MCF 10A (cell line): ENCODE data around the gene SH3GL3. TPM values are rescaled to one million over a fixed set of nuclear protein-coding genes. Genes with fewer than 3 reads are reported as not detected.

Experiments used
- BruUV-seq: library from RNA; stranded (reverse); fragments of 400-500 nt; replicated peaks from 2 replicates; lab custom pipeline; 2021; lab: Mats Ljungman, UMichigan
- CTCF ChIA-PET: fragments of 300-600 bp; sonication (Branson Sonifier 250); formaldehyde crosslinking; extraction: SDS; loops from one replicate; lab custom pipeline; 2021; ENCODE audit warnings: antibody characterized with exemption, inconsistent platforms; lab: Yijun Ruan, JAX
- POLR2A ChIA-PET: fragments of 300-600, 350-650 bp; sonication (Branson Sonifier 250); formaldehyde crosslinking; extraction: SDS; loops from one replicate; lab custom pipeline; 2020; ENCODE audit warnings: antibody characterized with exemption, inconsistent platforms; lab: Yijun Ruan, JAX
- DNase-seq: peaks from one replicate; pipeline ENCODE4 v3.0.0-alpha.2; 2018; ENCODE audit not compliant: unreplicated experiment
- H3K27ac Mint-ChIP-seq: one replicate; pipeline ENCODE4 v1.8.0; 2022; ENCODE audit warnings: mild to moderate bottlenecking, low read depth, mixed read lengths; ENCODE audit not compliant: unreplicated experiment
- H3K27me3 Mint-ChIP-seq: one replicate; pipeline ENCODE4 v1.8.0; 2022; ENCODE audit warnings: mixed read lengths; ENCODE audit not compliant: insufficient read depth, unreplicated experiment
- H3K36me3 Mint-ChIP-seq: one replicate; pipeline ENCODE4 v1.8.0; 2022; ENCODE audit warnings: mild to moderate bottlenecking, moderate library complexity, mixed read lengths; ENCODE audit not compliant: insufficient read depth, unreplicated experiment
- H3K4me1 Mint-ChIP-seq: one replicate; pipeline ENCODE4 v1.8.0; 2022; ENCODE audit warnings: mixed read lengths; ENCODE audit not compliant: insufficient read depth, unreplicated experiment
- H3K4me3 Mint-ChIP-seq: one replicate; pipeline ENCODE4 v1.8.0; 2022; ENCODE audit warnings: mild to moderate bottlenecking, moderate library complexity, mixed read lengths; ENCODE audit not compliant: unreplicated experiment
- H3K9me3 Mint-ChIP-seq: one replicate; pipeline ENCODE4 v1.8.0; 2022; ENCODE audit warnings: mixed read lengths; ENCODE audit not compliant: unreplicated experiment
- intact Hi-C: fragments of 100-400 bp; cut with micrococcal nuclease; formaldehyde crosslinking; loops from 2 replicates; pipeline ENCODE4 v1.14.1; 2022
- total RNA-seq: library from RNA; stranded (reverse); gene quantifications from 2 replicates; pipeline ENCODE4 v1.2.3, GENCODE V29; 2022
- TF ChIP-seq, protein P1 (sequence below): fragments of 200-600 bp; IDR thresholded peaks from one replicate; pipeline ENCODE4 v1.8.0; 2022; ENCODE audit warnings: antibody characterized with exemption, mild to moderate bottlenecking; ENCODE audit not compliant: unreplicated experiment

The SH3GL3 gene
- total RNA-seq, 1 experiment from 2014 or later = 0.19 TPM

- CTCF ChIA-PET = interaction anchor here (1.0 to 1.2 kb wide), 2 partner anchors 9 to 520 kb away, joined by 3 to 4 read pairs; no protein-coding TSS in a partner anchor
These were observed 68.0 kb downstream of the SH3GL3 start for GRCh38 chr15:83515164-83515563.

DNA sequence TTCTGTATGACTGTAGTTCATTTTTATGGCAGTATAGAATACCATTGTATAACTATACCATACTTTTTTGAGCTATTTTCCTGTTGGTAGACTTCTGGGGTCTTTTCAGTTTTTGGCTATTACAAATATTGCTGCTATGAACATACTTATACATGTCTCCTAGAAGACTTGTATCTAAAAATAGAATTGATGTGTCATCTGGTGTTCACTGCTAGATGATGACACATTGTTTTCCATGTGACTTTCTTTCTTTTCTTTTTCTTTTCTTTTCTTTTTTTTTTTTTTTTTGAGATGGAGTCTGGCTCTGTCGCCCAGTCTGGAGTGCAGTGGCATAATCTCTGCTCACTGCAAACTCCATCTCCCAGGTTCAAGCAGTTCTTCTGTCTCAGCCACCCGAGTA, 69.8 kb downstream of the SH3GL3 start:
- TF ChIP-seq, protein P1, sequence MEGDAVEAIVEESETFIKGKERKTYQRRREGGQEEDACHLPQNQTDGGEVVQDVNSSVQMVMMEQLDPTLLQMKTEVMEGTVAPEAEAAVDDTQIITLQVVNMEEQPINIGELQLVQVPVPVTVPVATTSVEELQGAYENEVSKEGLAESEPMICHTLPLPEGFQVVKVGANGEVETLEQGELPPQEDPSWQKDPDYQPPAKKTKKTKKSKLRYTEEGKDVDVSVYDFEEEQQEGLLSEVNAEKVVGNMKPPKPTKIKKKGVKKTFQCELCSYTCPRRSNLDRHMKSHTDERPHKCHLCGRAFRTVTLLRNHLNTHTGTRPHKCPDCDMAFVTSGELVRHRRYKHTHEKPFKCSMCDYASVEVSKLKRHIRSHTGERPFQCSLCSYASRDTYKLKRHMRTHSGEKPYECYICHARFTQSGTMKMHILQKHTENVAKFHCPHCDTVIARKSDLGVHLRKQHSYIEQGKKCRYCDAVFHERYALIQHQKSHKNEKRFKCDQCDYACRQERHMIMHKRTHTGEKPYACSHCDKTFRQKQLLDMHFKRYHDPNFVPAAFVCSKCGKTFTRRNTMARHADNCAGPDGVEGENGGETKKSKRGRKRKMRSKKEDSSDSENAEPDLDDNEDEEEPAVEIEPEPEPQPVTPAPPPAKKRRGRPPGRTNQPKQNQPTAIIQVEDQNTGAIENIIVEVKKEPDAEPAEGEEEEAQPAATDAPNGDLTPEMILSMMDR = no peak
- ChIA-PET CTCF (no interaction called here), POLR2A (interaction anchor here (1.0 kb wide), 1 partner anchor 54 kb away, joined by 3 read pairs; no protein-coding TSS in a partner anchor)
- no peak overlapping the region for H3K27ac Mint-ChIP-seq
- H3K36me3 Mint-ChIP-seq = peaks cover 6% of the 10 kb centered on the region
- no TSS peak for BruUV-seq
- H3K27me3 Mint-ChIP-seq = peaks cover 53% of the 10 kb centered on the region
- DNase-seq = peak; percentile 9
- no peaks in the 10 kb centered on the region for H3K4me1 Mint-ChIP-seq
- no peak overlapping the region for H3K4me3 Mint-ChIP-seq
- intact Hi-C loops = no loop called here
- no peaks in the 10 kb centered on the region for H3K9me3 Mint-ChIP-seq

More at GRCh38 chr15:83515164-83515563, 68.0 kb downstream of the SH3GL3 start:
- H3K4me1 Mint-ChIP-seq = no peaks in the 10 kb centered on the region
- peaks cover 35% of the 10 kb centered on the region for H3K27me3 Mint-ChIP-seq
- DNase-seq = no peak
- peaks cover 6% of the 10 kb centered on the region for H3K36me3 Mint-ChIP-seq
- POLR2A ChIA-PET = no interaction called here
- no TSS peak for BruUV-seq
- TF ChIP-seq, protein P1 = no peak
- intact Hi-C loops = no loop called here
- no peak overlapping the region for H3K27ac Mint-ChIP-seq
- no peaks in the 10 kb centered on the region for H3K9me3 Mint-ChIP-seq
- H3K4me3 Mint-ChIP-seq = no peak overlapping the region

GRCh38 chr15:83526319-83526718, 79.2 kb downstream of the SH3GL3 start:
- H3K27me3 Mint-ChIP-seq = peaks cover 47% of the 10 kb centered on the region
- CTCF ChIA-PET = no interaction called here
- no peak for DNase-seq
- no peaks in the 10 kb centered on the region for H3K36me3 Mint-ChIP-seq
- intact Hi-C loops = no loop called here
- H3K4me3 Mint-ChIP-seq = no peak overlapping the region
- TF ChIP-seq, protein P1 = no peak
- POLR2A ChIA-PET = no interaction called here
- peaks cover 8% of the 10 kb centered on the region for H3K9me3 Mint-ChIP-seq
- BruUV-seq = no TSS peak
- no peak overlapping the region for H3K27ac Mint-ChIP-seq
- no peaks in the 10 kb centered on the region for H3K4me1 Mint-ChIP-seq

DNA sequence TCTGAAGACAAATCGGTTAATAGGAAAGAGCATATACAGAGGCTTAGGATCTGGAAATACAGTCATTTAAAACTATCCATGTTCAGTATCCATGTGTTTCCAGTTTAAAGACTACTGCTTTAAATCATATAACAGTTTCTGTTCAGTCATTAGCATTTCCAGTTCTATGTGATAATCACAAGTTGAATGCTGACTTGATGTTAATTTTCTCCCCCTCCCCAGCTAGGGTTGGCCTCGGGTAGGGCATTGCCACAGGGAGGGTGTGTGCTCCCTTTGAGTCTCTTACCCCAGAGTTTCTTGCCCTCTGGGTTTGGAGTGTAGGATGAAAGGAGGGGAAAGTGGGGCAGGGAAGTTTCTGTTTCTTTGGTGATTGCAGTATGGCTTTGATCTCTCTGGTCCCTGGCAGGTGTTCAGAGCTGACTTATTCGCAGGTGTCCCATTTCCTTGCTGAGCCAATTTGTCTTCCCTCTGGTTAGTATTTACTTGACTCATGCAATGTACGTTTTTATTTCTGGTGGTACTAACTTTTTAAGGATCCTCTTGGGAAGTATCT, 86.3 kb downstream of the SH3GL3 start:
- Mint-ChIP-seq H3K4me3 (no peak overlapping the region), H3K36me3 (no peaks in the 10 kb centered on the region), H3K27me3 (no peaks in the 10 kb centered on the region), H3K4me1 (no peaks in the 10 kb centered on the region), H3K9me3 (peaks cover under 1% of the 10 kb centered on the region), H3K27ac (no peak overlapping the region)
- intact Hi-C loops = no loop called here
- no peak for DNase-seq
- no TSS peak for BruUV-seq
- ChIA-PET CTCF (interaction anchor here (1.2 to 1.3 kb wide), 2 partner anchors 9 to 95 kb away, joined by 3 to 4 read pairs; no protein-coding TSS in a partner anchor), POLR2A (no interaction called here)
- TF ChIP-seq, protein P1 = no peak
